ENCODE results near the gene PLXDC2.

The PLXDC2 gene

GRCh38 chr10:19795684-19796083 is 20.5 kb upstream of the PLXDC2 start:
- DNase-seq (ENCODE audit: low spot score) = no peak
- Mint-ChIP-seq H3K4me3 (no peak overlapping the region), H3K27ac (no peak overlapping the region), H3K9me3 (no peaks in the 10 kb centered on the region), H3K4me1 (ENCODE audit: low read depth) (no peaks in the 10 kb centered on the region), H3K36me3 (ENCODE audit: low read depth) (no peaks in the 10 kb centered on the region), H3K27me3 (ENCODE audit: low read depth) (no peaks in the 10 kb centered on the region)

GRCh38 chr10:19800161-19800560 is 16.1 kb upstream of the PLXDC2 start:
- Mint-ChIP-seq H3K36me3 (ENCODE audit: low read depth) (no peaks in the 10 kb centered on the region), H3K4me1 (ENCODE audit: low read depth) (no peaks in the 10 kb centered on the region), H3K9me3 (no peaks in the 10 kb centered on the region), H3K4me3 (no peak overlapping the region), H3K27ac (no peak overlapping the region), H3K27me3 (ENCODE audit: low read depth) (no peaks in the 10 kb centered on the region)
- DNase-seq (ENCODE audit: low spot score) = no peak

GRCh38 chr10:19801369-19801768 is 14.9 kb upstream of the PLXDC2 start:
- H3K4me1 Mint-ChIP-seq (ENCODE audit: low read depth) = no peaks in the 10 kb centered on the region
- DNase-seq (ENCODE audit: low spot score) = no peak
- no peaks in the 10 kb centered on the region for H3K9me3 Mint-ChIP-seq
- H3K27ac Mint-ChIP-seq = no peak overlapping the region
- H3K4me3 Mint-ChIP-seq = no peak overlapping the region
- H3K27me3 Mint-ChIP-seq (ENCODE audit: low read depth) = no peaks in the 10 kb centered on the region
- no peaks in the 10 kb centered on the region for H3K36me3 Mint-ChIP-seq (ENCODE audit: low read depth)

GRCh38 chr10:19803676-19804075 is 12.6 kb upstream of the PLXDC2 start:
- Mint-ChIP-seq H3K27me3 (ENCODE audit: low read depth) (no peaks in the 10 kb centered on the region), H3K27ac (no peak overlapping the region), H3K36me3 (ENCODE audit: low read depth) (no peaks in the 10 kb centered on the region), H3K4me1 (ENCODE audit: low read depth) (no peaks in the 10 kb centered on the region), H3K4me3 (no peak overlapping the region), H3K9me3 (no peaks in the 10 kb centered on the region)
- DNase-seq (ENCODE audit: low spot score) = no peak

- H3K27me3 Mint-ChIP-seq (ENCODE audit: low read depth) = peaks cover 9% of the 10 kb centered on the region
- H3K9me3 Mint-ChIP-seq = no peaks in the 10 kb centered on the region
- no peak overlapping the region for H3K27ac Mint-ChIP-seq
- no peak for DNase-seq (ENCODE audit: low spot score)
- H3K4me1 Mint-ChIP-seq (ENCODE audit: low read depth) = no peaks in the 10 kb centered on the region
- H3K36me3 Mint-ChIP-seq (ENCODE audit: low read depth) = no peaks in the 10 kb centered on the region
- no peak overlapping the region for H3K4me3 Mint-ChIP-seq
Observed at GRCh38 chr10:19809481-19809880, 6.8 kb upstream of the PLXDC2 start.

- Mint-ChIP-seq H3K36me3 (ENCODE audit: low read depth) (no peaks in the 10 kb centered on the region), H3K4me3 (no peak overlapping the region), H3K9me3 (no peaks in the 10 kb centered on the region), H3K4me1 (ENCODE audit: low read depth) (no peaks in the 10 kb centered on the region), H3K27me3 (ENCODE audit: low read depth) (peaks cover 21% of the 10 kb centered on the region), H3K27ac (no peak overlapping the region)
- DNase-seq (ENCODE audit: low spot score) = no peak
Observed at GRCh38 chr10:19811540-19811939, 4.7 kb upstream of the PLXDC2 start.

- no peaks in the 10 kb centered on the region for H3K36me3 Mint-ChIP-seq (ENCODE audit: low read depth)
- H3K27ac Mint-ChIP-seq = no peak overlapping the region
- no peaks in the 10 kb centered on the region for H3K9me3 Mint-ChIP-seq
- DNase-seq (ENCODE audit: low spot score) = no peak
- peaks cover 36% of the 10 kb centered on the region for H3K27me3 Mint-ChIP-seq (ENCODE audit: low read depth)
- no peak overlapping the region for H3K4me3 Mint-ChIP-seq
- H3K4me1 Mint-ChIP-seq (ENCODE audit: low read depth) = no peaks in the 10 kb centered on the region
Observed at GRCh38 chr10:19812976-19813375, 3.3 kb upstream of the PLXDC2 start.

- Mint-ChIP-seq H3K27me3 (ENCODE audit: low read depth) (peaks cover 41% of the 10 kb centered on the region), H3K27ac (no peak overlapping the region), H3K4me3 (no peak overlapping the region), H3K4me1 (ENCODE audit: low read depth) (no peaks in the 10 kb centered on the region), H3K36me3 (ENCODE audit: low read depth) (no peaks in the 10 kb centered on the region), H3K9me3 (no peaks in the 10 kb centered on the region)
- DNase-seq (ENCODE audit: low spot score) = no peak
Observed at GRCh38 chr10:19815036-19815730, 1.0 kb upstream of the PLXDC2 start.

- Mint-ChIP-seq H3K36me3 (ENCODE audit: low read depth) (no peaks in the 10 kb centered on the region), H3K4me1 (ENCODE audit: low read depth) (no peaks in the 10 kb centered on the region), H3K9me3 (no peaks in the 10 kb centered on the region), H3K27ac (no peak overlapping the region), H3K27me3 (ENCODE audit: low read depth) (peaks cover 41% of the 10 kb centered on the region), H3K4me3 (peak overlapping the region; percentile 29)
- no peak for DNase-seq (ENCODE audit: low spot score)
Observed at GRCh38 chr10:19815731-19816410, 361 bp upstream of the PLXDC2 start.

- no peak overlapping the region for H3K27ac Mint-ChIP-seq
- H3K36me3 Mint-ChIP-seq (ENCODE audit: low read depth) = no peaks in the 10 kb centered on the region
- H3K27me3 Mint-ChIP-seq (ENCODE audit: low read depth) = peaks cover 41% of the 10 kb centered on the region
- no peaks in the 10 kb centered on the region for H3K9me3 Mint-ChIP-seq
- H3K4me3 Mint-ChIP-seq = peak overlapping the region; percentile 32
- no peaks in the 10 kb centered on the region for H3K4me1 Mint-ChIP-seq (ENCODE audit: low read depth)
- DNase-seq (ENCODE audit: low spot score) = no peak
Observed at GRCh38 chr10:19817231-19817933, 1.1 kb downstream of the PLXDC2 start.

GRCh38 chr10:19818876-19819275 is 2.6 kb downstream of the PLXDC2 start:
- Mint-ChIP-seq H3K4me1 (ENCODE audit: low read depth) (no peaks in the 10 kb centered on the region), H3K9me3 (no peaks in the 10 kb centered on the region), H3K27me3 (ENCODE audit: low read depth) (peaks cover 37% of the 10 kb centered on the region), H3K4me3 (no peak overlapping the region), H3K36me3 (ENCODE audit: low read depth) (no peaks in the 10 kb centered on the region), H3K27ac (no peak overlapping the region)
- DNase-seq (ENCODE audit: low spot score) = no peak

- Mint-ChIP-seq H3K27ac (no peak overlapping the region), H3K9me3 (no peaks in the 10 kb centered on the region), H3K4me3 (no peak overlapping the region), H3K4me1 (ENCODE audit: low read depth) (no peaks in the 10 kb centered on the region), H3K27me3 (ENCODE audit: low read depth) (peaks cover 31% of the 10 kb centered on the region), H3K36me3 (ENCODE audit: low read depth) (no peaks in the 10 kb centered on the region)
- DNase-seq (ENCODE audit: low spot score) = no peak
Observed at GRCh38 chr10:19819419-19820033, 3.3 kb downstream of the PLXDC2 start.

GRCh38 chr10:19824381-19825342 is 8.4 kb downstream of the PLXDC2 start:
- DNase-seq (ENCODE audit: low spot score) = no peak
- Mint-ChIP-seq H3K9me3 (no peaks in the 10 kb centered on the region), H3K36me3 (ENCODE audit: low read depth) (no peaks in the 10 kb centered on the region), H3K27me3 (ENCODE audit: low read depth) (no peaks in the 10 kb centered on the region), H3K4me3 (no peak overlapping the region), H3K4me1 (ENCODE audit: low read depth) (no peaks in the 10 kb centered on the region), H3K27ac (no peak overlapping the region)

All from T-helper 2 cell treated with Interferon-gamma antibody and Interleukin-4, amounts not matched to agents 5 μg/mL and 100 μg/mL, for 36 hours (primary cell).